SH-SY5Y (cell line): ENCODE results near the gene DPM2.

Experiments
- GATA2 ChIP-seq: IDR thresholded peaks from 2 replicates; pipeline ENCODE4 v1.6.1; 2011; ENCODE audit warnings: mild to moderate bottlenecking, low read depth, low read length
- GATA3 ChIP-seq: IDR thresholded peaks from 2 replicates; pipeline ENCODE4 v1.6.1; 2011; ENCODE audit warnings: low read depth, mild to moderate bottlenecking, low read length, moderate library complexity

DNA sequence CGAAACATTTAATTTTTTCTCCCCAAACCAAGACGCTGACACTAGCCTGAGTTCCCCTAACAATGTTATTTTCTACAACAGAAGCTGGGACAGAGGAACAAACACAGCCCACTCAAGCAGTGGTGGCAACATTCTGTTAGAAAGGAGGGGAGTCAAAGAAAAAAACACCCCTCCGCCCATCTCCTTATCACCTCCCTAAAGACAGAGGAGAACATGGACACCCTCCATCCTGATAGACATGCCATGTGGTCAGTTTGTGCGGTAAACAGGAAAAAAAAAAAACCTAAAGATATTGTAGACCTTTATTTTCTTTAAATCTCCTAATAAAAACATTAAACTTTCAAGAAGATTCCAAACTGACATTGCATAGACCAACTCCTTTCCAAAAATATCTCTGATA, 2.9 kb upstream of the DPM2 start:
- TF ChIP-seq GATA3: no peak
- TF ChIP-seq GATA2: no peak
